B cell (primary cell): ENCODE data around the gene PRDM9. TPM values are rescaled to one million over a fixed set of nuclear protein-coding genes. Genes with fewer than 3 reads are reported as not detected.

Experiments
- ATAC-seq: fragments of 200-7000 bp; cut with Tn5 transposase; one replicate; pipeline ENCODE4 v1.10.0; 2021; ENCODE audit warnings: low read depth, mild to moderate bottlenecking, moderate number of reproducible peaks, moderate library complexity
- CTCF ChIA-PET: fragments of 350-600 bp; sonication (Branson Sonifier 250); formaldehyde crosslinking; loops from one replicate; lab custom pipeline; 2021; ENCODE audit warnings: antibody characterized with exemption, inconsistent platforms; lab: Charles Lee
- POLR2A ChIA-PET: fragments of 350-600 bp; sonication (Branson Sonifier 250); formaldehyde crosslinking; loops from one replicate; lab custom pipeline; 2021; ENCODE audit warnings: antibody characterized with exemption; lab: Charles Lee
- DNase-seq: peaks from one replicate; pipeline ENCODE4 v3.0.0; 2013
- H2AFZ ChIP-seq: 2 replicates; pipeline ENCODE4 v1.6.1; 2012; ENCODE audit warnings: mild to moderate bottlenecking, low read depth, low read length; ENCODE audit not compliant: insufficient read depth, poor library complexity, severe bottlenecking
- H3K27ac ChIP-seq, 2 donors: 1 replicate in 1 of 2; 2 replicates in 1 of 2; pipeline ENCODE4 v1.5.1; 2012 to 2013; ENCODE audit warnings: low read length in 2 of 2, mild to moderate bottlenecking in 2 of 2, moderate library complexity in 1 of 2
- H3K27me3 ChIP-seq, 4 experiments: fragments of 200-600 bp in 1 of 4; sonication (generic) in 1 of 4; replicated peaks in 1 of 4; 1 replicate in 2 of 4; 2 replicates in 2 of 4; pipeline versions ENCODE4 v1.6.1 to v1.7.0; 2013 to 2016; ENCODE audit warnings: low read length in 3 of 4, mild to moderate bottlenecking in 2 of 4, mixed read lengths in 1 of 4, moderate library complexity in 1 of 4; ENCODE audit not compliant: insufficient read depth in 4 of 4, control insufficient read depth in 3 of 4; ENCODE audit errors: control extremely low read depth in 1 of 4
- H3K36me3 ChIP-seq, 2 experiments: replicated peaks in 1 of 2; 1 replicate in 1 of 2; 2 replicates in 1 of 2; pipeline versions ENCODE4 v1.6.1 to v1.7.1; 2013; ENCODE audit warnings: low read length in 1 of 2; ENCODE audit not compliant: insufficient read depth in 2 of 2, control insufficient read depth in 1 of 2; ENCODE audit errors: control extremely low read depth in 1 of 2, extremely low read depth in 1 of 2
- H3K4me1 ChIP-seq, 2 donors: fragments of 200-600 bp in 1 of 2; sonication (generic) in 1 of 2; 1 replicate in 1 of 2; 2 replicates in 1 of 2; pipeline versions ENCODE4 v1.5.1 to v1.6.1; 2013 to 2017; ENCODE audit warnings: low read length in 2 of 2; ENCODE audit not compliant: control insufficient read depth in 2 of 2, insufficient read depth in 2 of 2
- H3K4me2 ChIP-seq: replicated peaks from 2 replicates; pipeline ENCODE3; 2012; ENCODE audit warnings: mild to moderate bottlenecking, low read depth, low read length; ENCODE audit not compliant: poor library complexity, severe bottlenecking
- H3K4me3 ChIP-seq, 5 experiments: fragments of 200-600 bp in 1 of 5; sonication (generic) in 1 of 5; 1 replicate in 3 of 5; 2 replicates in 2 of 5; pipeline versions ENCODE4 v1.5.1 to v1.7.0; 2011 to 2016; ENCODE audit warnings: low read length in 4 of 5, mild to moderate bottlenecking in 4 of 5, low read depth in 2 of 5, control low read depth in 1 of 5, moderate library complexity in 1 of 5; ENCODE audit not compliant: insufficient read depth in 1 of 5; ENCODE audit errors: control extremely low read depth in 1 of 5, extremely low read depth in 1 of 5
- H3K79me2 ChIP-seq: fragments of 200-600 bp; sonication (generic); one replicate; pipeline ENCODE4 v1.6.0; 2016; ENCODE audit warnings: low read length; ENCODE audit not compliant: control insufficient read depth, insufficient read depth
- H3K9ac ChIP-seq: fragments of 200-600 bp; sonication (generic); 2 replicates; pipeline ENCODE4 v1.6.1; 2017; ENCODE audit warnings: mild to moderate bottlenecking, low read length, moderate library complexity
- H3K9me3 ChIP-seq, 3 donors: one replicate each; pipeline versions ENCODE4 v1.6.1 to v1.7.1; 2013; ENCODE audit warnings: low read length in 2 of 3; ENCODE audit not compliant: control insufficient read depth in 2 of 3, insufficient read depth in 1 of 3; ENCODE audit errors: control extremely low read depth in 1 of 3
- H4K20me1 ChIP-seq: 2 replicates; pipeline ENCODE4 v1.6.0; 2012; ENCODE audit warnings: mild to moderate bottlenecking, low read length; ENCODE audit not compliant: insufficient read depth, control insufficient read depth, poor library complexity, severe bottlenecking
- H3K27ac Mint-ChIP-seq: one replicate; pipeline ENCODE4 v1.8.0; 2021; ENCODE audit warnings: mixed read lengths
- H3K27me3 Mint-ChIP-seq: one replicate; pipeline ENCODE4 v1.8.0; 2021; ENCODE audit warnings: mixed read lengths
- H3K4me1 Mint-ChIP-seq: one replicate; pipeline ENCODE4 v1.8.0; 2021; ENCODE audit warnings: mixed read lengths
- H3K4me3 Mint-ChIP-seq: one replicate; pipeline ENCODE4 v1.8.0; 2021; ENCODE audit warnings: mixed read lengths
- H3K9me3 Mint-ChIP-seq: one replicate; pipeline ENCODE4 v1.8.0; 2022; ENCODE audit warnings: mixed read lengths; ENCODE audit not compliant: insufficient read depth
- CTCF ChIP-seq: fragments of 200-600 bp; IDR thresholded peaks from one replicate; pipeline ENCODE4 v1.8.0; 2022; ENCODE audit warnings: antibody characterized with exemption, mild to moderate bottlenecking
- EZH2 ChIP-seq: IDR thresholded peaks from 2 replicates; pipeline ENCODE4 v1.6.1; 2012; ENCODE audit warnings: borderline replicate concordance, low read depth, mild to moderate bottlenecking, moderate library complexity, low read length; ENCODE audit not compliant: insufficient read depth, poor library complexity, severe bottlenecking
- WGBS: methylation state at CpG from one replicate; pipeline ENCODE4 v1.1.5; 2013; ENCODE audit warnings: missing lambda C conversion rate; ENCODE audit not compliant: insufficient coverage; 5-methylcytosine and 5-hydroxymethylcytosine counted together
- intact Hi-C: fragments of 100-400 bp; cut with micrococcal nuclease; formaldehyde crosslinking; loops from one replicate; pipeline ENCODE4 v1.10.0; 2022
- polyA plus RNA-seq: library from polyadenylated mRNA; depleted of rRNA; stranded (reverse); fragments of >200 nt; gene quantifications from 2 replicates; pipeline ENCODE4 v1.2.3, GENCODE V29; 2012
- total RNA-seq, 2 donors: library from RNA; stranded (reverse); fragments of 120-200 nt in 1 of 2; gene quantifications; 1 replicate in 1 of 2; 2 replicates in 1 of 2; pipeline versions ENCODE4 v1.2.3 to v1.2.4, GENCODE V29; 2013 to 2022

Gene PRDM9
- total and polyA plus RNA-seq, 2 donors (not counting 1 experiment from before 2014, with no cell fraction given), result not detected

- H3K4me2 ChIP-seq, result no peak overlapping the region
- H4K20me1 ChIP-seq, result no peaks in the 10 kb centered on the region
- H3K36me3 ChIP-seq, result no peaks in the 10 kb centered on the region
- peaks cover 0 to 7% (median 0%) of the 10 kb centered on the region in 3 donors for H3K9me3 ChIP-seq
- Mint-ChIP-seq H3K27me3 (no peaks in the 10 kb centered on the region), H3K27ac (no peak overlapping the region), H3K4me3 (no peak overlapping the region), H3K4me1 (no peaks in the 10 kb centered on the region), H3K9me3 (no peaks in the 10 kb centered on the region)
- H3K9ac ChIP-seq, result no peak overlapping the region
- no peak overlapping the region for H3K27ac ChIP-seq
- intact Hi-C loops, result no loop called here
- CTCF ChIA-PET, result no interaction called here
- POLR2A ChIA-PET, result no interaction called here
- DNase-seq (no peak), ATAC-seq (no peak)
- H2AFZ ChIP-seq, result no peak overlapping the region
- no peaks in the 10 kb centered on the region for H3K79me2 ChIP-seq
- no peak overlapping the region for H3K4me3 ChIP-seq
- H3K4me1 ChIP-seq, result no peaks in the 10 kb centered on the region
- no peaks in the 10 kb centered on the region for H3K27me3 ChIP-seq
- 92% methylated on average over 4 of the region's 4 CpGs for WGBS
- no peak for TF ChIP-seq CTCF
- no peak for TF ChIP-seq EZH2
Measured at GRCh38 chr5:23522553-23522952, 15.1 kb downstream of the PRDM9 start.

- no peak overlapping the region for H3K9ac ChIP-seq
- H3K27ac ChIP-seq, result no peak overlapping the region
- Mint-ChIP-seq H3K27me3 (no peaks in the 10 kb centered on the region), H3K9me3 (no peaks in the 10 kb centered on the region), H3K4me1 (no peaks in the 10 kb centered on the region), H3K27ac (no peak overlapping the region), H3K4me3 (no peak overlapping the region)
- H3K4me1 ChIP-seq, result no peaks in the 10 kb centered on the region
- H2AFZ ChIP-seq, result no peak overlapping the region
- no peak for DNase-seq
- no CpG with 5 or more reads among the region's 1 CpG for WGBS
- H3K9me3 ChIP-seq, result peaks cover 0 to 9% (median 0%) of the 10 kb centered on the region in 3 donors
- TF ChIP-seq CTCF (no peak), EZH2 (no peak)
- no peak overlapping the region for H3K4me2 ChIP-seq
- no peaks in the 10 kb centered on the region for H3K36me3 ChIP-seq
- intact Hi-C loops, result no loop called here
- H4K20me1 ChIP-seq, result no peaks in the 10 kb centered on the region
- H3K79me2 ChIP-seq, result no peaks in the 10 kb centered on the region
- no peaks in the 10 kb centered on the region for H3K27me3 ChIP-seq
- no peak for ATAC-seq
- CTCF ChIA-PET, result no interaction called here
- H3K4me3 ChIP-seq, result no peak overlapping the region
- POLR2A ChIA-PET, result no interaction called here
Measured at GRCh38 chr5:23523031-23523430, 15.6 kb downstream of the PRDM9 start.
